ENCODE measurements around the gene EFNA3.
A peak's percentile ranks its signal among the peaks of the same experiment; 100 is the strongest.

Gene EFNA3

DNA sequence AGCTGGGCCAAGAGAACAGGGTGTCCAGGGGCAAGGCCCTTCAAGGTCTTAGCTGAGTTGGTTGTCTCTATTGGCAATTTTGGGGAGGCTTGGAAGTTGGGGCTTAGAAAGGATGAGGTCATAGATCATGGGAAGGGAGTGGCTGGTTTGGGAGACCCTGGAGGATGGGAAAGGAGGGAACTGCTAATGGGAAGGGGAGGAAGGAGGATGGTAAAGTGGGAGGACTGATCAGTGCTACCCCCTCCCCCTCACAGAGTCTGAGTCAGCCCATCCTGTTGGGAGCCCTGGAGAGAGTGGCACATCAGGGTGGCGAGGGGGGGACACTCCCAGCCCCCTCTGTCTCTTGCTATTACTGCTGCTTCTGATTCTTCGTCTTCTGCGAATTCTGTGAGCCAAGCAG lies 10.0 kb upstream of the EFNA3 start:
- H3K4me3 ChIP-seq (ENCODE audit: low read depth, low read length) = no peak overlapping the region
- in situ Hi-C loops (cut with HindIII; ENCODE audit: low sequenced_read_pairs) = no loop called here
- DNase-seq (ENCODE audit: low read depth, low spot score) = no peak
- TF ChIP-seq, protein P1, sequence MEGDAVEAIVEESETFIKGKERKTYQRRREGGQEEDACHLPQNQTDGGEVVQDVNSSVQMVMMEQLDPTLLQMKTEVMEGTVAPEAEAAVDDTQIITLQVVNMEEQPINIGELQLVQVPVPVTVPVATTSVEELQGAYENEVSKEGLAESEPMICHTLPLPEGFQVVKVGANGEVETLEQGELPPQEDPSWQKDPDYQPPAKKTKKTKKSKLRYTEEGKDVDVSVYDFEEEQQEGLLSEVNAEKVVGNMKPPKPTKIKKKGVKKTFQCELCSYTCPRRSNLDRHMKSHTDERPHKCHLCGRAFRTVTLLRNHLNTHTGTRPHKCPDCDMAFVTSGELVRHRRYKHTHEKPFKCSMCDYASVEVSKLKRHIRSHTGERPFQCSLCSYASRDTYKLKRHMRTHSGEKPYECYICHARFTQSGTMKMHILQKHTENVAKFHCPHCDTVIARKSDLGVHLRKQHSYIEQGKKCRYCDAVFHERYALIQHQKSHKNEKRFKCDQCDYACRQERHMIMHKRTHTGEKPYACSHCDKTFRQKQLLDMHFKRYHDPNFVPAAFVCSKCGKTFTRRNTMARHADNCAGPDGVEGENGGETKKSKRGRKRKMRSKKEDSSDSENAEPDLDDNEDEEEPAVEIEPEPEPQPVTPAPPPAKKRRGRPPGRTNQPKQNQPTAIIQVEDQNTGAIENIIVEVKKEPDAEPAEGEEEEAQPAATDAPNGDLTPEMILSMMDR (IDR thresholded peaks at IDR 0.05; ENCODE audit: low read depth, low read length) = no peak

DNA sequence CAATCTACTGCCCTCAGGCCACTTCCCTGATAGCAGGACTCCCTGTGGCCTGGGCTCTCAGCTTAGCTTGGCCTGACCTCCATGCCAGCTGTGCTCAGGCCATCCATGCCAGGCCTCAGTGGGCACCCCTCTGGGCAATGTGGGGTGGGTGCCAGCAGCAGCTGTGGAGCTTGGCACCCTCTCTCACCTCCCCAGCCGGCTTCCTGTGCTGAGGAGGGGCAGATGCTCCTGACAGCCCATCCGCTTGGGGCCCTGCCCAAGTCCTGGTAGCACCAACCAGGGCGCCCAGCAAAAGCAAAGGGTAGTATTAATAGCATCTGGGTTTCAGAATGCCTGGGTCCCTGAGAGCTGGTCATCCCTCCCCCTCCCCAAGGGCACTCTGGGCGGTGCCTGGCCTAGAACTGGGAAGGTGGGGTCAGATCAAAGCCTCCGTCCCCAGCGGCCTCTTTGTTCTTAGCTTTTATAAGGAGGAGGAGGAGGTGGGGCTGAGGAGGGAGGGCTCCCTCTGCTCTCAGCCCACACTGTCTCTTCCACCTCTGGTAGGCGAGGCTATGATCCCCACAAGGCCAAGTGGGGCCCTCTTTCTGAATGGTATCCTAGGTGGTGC lies 9.0 kb upstream of the EFNA3 start:
- TF ChIP-seq, protein P1 (IDR thresholded peaks at IDR 0.05; ENCODE audit: low read depth, low read length) = no peak
- in situ Hi-C loops (cut with HindIII; ENCODE audit: low sequenced_read_pairs) = no loop called here
- no peak overlapping the region for H3K4me3 ChIP-seq (ENCODE audit: low read depth, low read length)
- DNase-seq (ENCODE audit: low read depth, low spot score) = no peak

DNA sequence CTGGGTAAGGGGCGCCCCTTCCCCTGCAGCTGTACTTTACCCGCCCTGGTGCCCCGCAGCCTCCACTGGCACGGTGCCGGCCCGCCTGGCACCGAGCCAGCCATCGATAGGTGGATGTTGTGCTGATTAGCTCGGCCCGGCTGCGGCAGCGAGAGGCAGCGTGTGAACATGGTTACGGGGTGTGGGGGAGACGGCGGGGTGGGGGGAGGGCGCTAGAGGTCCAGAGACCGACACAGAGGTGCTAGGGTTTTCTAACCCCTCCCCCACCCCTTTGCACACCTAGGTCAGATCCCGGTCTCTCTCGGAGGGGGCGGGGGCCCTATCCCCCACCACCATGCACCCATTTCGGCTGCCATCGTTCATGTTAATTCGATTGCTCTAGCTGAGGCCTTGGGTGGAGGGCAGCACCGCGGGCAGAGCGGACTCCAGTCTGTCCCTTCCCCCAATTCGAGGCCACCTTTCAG lies 8.4 kb upstream of the EFNA3 start:
- no peak for DNase-seq (ENCODE audit: low read depth, low spot score)
- no peak overlapping the region for H3K4me3 ChIP-seq (ENCODE audit: low read depth, low read length)
- TF ChIP-seq, protein P1 (IDR thresholded peaks at IDR 0.05; ENCODE audit: low read depth, low read length) = no peak
- in situ Hi-C loops (cut with HindIII; ENCODE audit: low sequenced_read_pairs) = no loop called here

DNA sequence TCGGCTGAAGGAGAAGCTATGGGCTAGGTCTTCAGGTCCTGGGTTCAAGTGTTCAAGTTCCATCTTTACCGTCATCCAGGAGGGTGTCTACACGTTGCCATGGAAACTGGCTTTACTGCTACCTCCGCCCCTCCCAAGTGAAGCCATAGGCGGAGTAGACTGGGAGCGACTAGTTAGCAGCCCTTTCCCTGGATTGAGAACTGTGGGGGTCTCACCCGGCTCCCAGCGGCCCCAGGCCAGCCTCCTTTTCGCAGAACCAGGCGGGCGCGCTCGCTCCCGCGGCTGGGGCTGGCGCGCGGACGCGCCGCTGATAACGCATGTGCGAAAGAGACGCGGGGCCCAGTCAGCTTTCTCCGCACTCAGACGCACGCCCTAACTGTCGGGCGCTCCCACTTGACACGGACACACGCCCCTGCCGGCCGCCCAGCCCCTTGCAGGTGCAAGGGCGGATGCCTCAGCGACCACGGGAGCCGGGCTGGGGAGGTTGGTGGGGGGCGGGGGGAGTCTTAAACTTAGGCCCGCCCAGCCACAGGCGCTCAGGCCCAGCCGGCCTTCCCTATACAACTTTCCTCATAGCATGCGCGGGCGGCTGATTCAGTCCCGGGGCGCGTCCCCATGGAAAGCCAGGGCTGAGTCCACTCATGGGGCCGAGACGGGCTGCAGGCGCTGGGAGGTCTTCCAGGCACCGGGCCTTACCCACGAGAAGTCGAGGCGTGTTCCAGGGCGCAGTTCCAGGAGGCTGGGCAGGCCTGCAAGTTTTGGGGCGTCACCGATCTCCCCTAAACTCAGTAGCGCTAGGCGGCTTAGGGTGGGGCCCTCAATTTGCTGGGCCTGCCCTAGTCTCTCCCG lies 7.7 kb upstream of the EFNA3 start:
- peak overlapping the region; percentile 35 for H3K4me3 ChIP-seq (ENCODE audit: low read depth, low read length)
- in situ Hi-C loops (cut with HindIII; ENCODE audit: low sequenced_read_pairs) = no loop called here
- TF ChIP-seq, protein P1 (IDR thresholded peaks at IDR 0.05; ENCODE audit: low read depth, low read length) = peak; percentile 40
- peak; percentile 72 for DNase-seq (ENCODE audit: low read depth, low spot score)

DNA sequence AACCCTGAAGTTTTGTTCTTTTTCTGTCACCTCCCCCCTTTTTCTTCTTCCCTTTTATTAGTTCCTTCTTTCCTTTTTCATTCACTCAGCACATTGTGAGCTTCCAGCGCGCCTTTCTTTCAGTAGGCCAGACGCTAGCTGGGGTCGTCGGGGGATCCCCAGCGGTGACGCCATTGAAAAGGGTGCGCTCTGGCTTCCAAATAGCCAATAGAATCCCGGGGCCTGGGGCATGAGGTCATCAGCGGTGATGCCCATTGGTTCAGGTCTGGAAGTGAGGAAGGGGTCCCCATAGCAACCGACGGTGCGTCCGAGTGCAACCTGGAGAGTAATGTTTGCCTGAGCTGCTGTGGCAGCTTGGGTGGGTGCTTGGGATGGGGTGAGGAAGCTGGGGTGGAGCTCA lies 6.9 kb upstream of the EFNA3 start:
- no peak overlapping the region for H3K4me3 ChIP-seq (ENCODE audit: low read depth, low read length)
- TF ChIP-seq, protein P1 (IDR thresholded peaks at IDR 0.05; ENCODE audit: low read depth, low read length) = no peak
- in situ Hi-C loops (cut with HindIII; ENCODE audit: low sequenced_read_pairs) = no loop called here
- DNase-seq (ENCODE audit: low read depth, low spot score) = no peak

DNA sequence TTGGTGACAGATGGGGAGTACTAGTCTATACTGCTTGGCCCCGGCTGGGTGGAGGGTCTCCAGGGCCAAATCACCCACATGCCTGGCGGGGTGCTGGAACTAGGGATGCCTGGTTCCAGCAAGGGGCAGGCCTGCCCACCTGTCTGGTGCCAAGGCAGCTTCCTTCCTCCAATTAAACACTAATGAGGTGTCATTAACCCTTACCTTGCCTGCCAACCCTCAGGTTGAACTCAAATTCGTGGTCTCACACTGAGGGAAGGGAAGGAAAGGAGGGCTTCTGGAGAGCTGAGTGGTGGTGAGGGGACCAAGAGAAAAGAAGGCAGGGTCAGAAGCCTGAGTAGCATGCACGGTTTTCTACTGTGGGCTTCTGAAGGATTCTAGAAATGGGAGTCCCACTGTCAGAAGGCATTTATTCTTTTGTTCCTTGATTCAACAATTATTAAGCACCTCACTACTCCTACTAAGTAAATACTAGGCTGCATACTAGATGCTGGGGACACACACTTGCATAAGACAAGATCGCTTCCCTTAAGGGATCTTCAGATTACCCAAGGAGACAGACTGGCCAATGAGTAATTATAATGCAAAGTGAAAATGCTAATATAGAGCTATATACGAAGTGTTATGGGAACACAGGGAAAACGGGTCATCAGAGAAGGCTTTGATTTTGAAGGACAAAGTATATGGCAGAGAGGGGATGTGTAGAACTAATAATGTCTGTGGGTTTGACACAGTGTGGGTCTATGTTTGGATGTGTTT lies 5.9 kb upstream of the EFNA3 start:
- no peak overlapping the region for H3K4me3 ChIP-seq (ENCODE audit: low read depth, low read length)
- in situ Hi-C loops (cut with HindIII; ENCODE audit: low sequenced_read_pairs) = no loop called here
- TF ChIP-seq, protein P1 (IDR thresholded peaks at IDR 0.05; ENCODE audit: low read depth, low read length) = no peak
- DNase-seq (ENCODE audit: low read depth, low spot score) = no peak

Measured in astrocyte of the spinal cord (primary cell).